ENCODE data around the gene TRIM17. TPM values are rescaled to one million over a fixed set of nuclear protein-coding genes. Genes with fewer than 3 reads are reported as not detected.

Gene TRIM17
- total RNA-seq, 1 donor from 2014 or later: 6.1 TPM

GRCh38 chr1:228363686-228364067, 53.0 kb downstream of the TRIM17 start:
- Histone ChIP-seq H3K36me3 (ENCODE audit: control insufficient read depth, insufficient read depth, low read length) (no peaks in the 10 kb centered on the region), H3K4me3 (ENCODE audit: low read depth, low read length) (no peak overlapping the region), H3K27me3 (ENCODE audit: control insufficient read depth, insufficient read depth, low read length) (peaks cover 26% of the 10 kb centered on the region)
- no peak for DNase-seq (ENCODE audit: low read depth)
- TF ChIP-seq CTCF (IDR thresholded peaks at IDR 0.05; ENCODE audit: insufficient read depth, low read length, poor library complexity, severe bottlenecking): no peak

GRCh38 chr1:228362884-228363450, 53.7 kb downstream of the TRIM17 start:
- TF ChIP-seq CTCF (IDR thresholded peaks at IDR 0.05; ENCODE audit: insufficient read depth, low read length, poor library complexity, severe bottlenecking): no peak
- H3K27me3 ChIP-seq (ENCODE audit: control insufficient read depth, insufficient read depth, low read length): peaks cover 22% of the 10 kb centered on the region
- no peaks in the 10 kb centered on the region for H3K36me3 ChIP-seq (ENCODE audit: control insufficient read depth, insufficient read depth, low read length)
- H3K4me3 ChIP-seq (ENCODE audit: low read depth, low read length): no peak overlapping the region
- no peak for DNase-seq (ENCODE audit: low read depth)

- DNase-seq (ENCODE audit: low read depth): no peak
- H3K36me3 ChIP-seq (ENCODE audit: control insufficient read depth, insufficient read depth, low read length): no peaks in the 10 kb centered on the region
- H3K4me3 ChIP-seq (ENCODE audit: low read depth, low read length): no peak overlapping the region
- peaks cover 15% of the 10 kb centered on the region for H3K27me3 ChIP-seq (ENCODE audit: control insufficient read depth, insufficient read depth, low read length)
- no peak for TF ChIP-seq CTCF (IDR thresholded peaks at IDR 0.05; ENCODE audit: insufficient read depth, low read length, poor library complexity, severe bottlenecking)
Measured at GRCh38 chr1:228362141-228362883, 54.3 kb downstream of the TRIM17 start.

- Histone ChIP-seq H3K36me3 (ENCODE audit: control insufficient read depth, insufficient read depth, low read length) (no peaks in the 10 kb centered on the region), H3K4me3 (ENCODE audit: low read depth, low read length) (no peak overlapping the region), H3K27me3 (ENCODE audit: control insufficient read depth, insufficient read depth, low read length) (peaks cover 8% of the 10 kb centered on the region)
- TF ChIP-seq CTCF (IDR thresholded peaks at IDR 0.05; ENCODE audit: insufficient read depth, low read length, poor library complexity, severe bottlenecking): no peak
- no peak for DNase-seq (ENCODE audit: low read depth)
Measured at GRCh38 chr1:228361314-228362140, 55.1 kb downstream of the TRIM17 start.

GRCh38 chr1:228360533-228361313, 55.9 kb downstream of the TRIM17 start:
- DNase-seq (ENCODE audit: low read depth): no peak
- Histone ChIP-seq H3K4me3 (ENCODE audit: low read depth, low read length) (no peak overlapping the region), H3K36me3 (ENCODE audit: control insufficient read depth, insufficient read depth, low read length) (no peaks in the 10 kb centered on the region), H3K27me3 (ENCODE audit: control insufficient read depth, insufficient read depth, low read length) (peaks cover 2% of the 10 kb centered on the region)
- no peak for TF ChIP-seq CTCF (IDR thresholded peaks at IDR 0.05; ENCODE audit: insufficient read depth, low read length, poor library complexity, severe bottlenecking)

Data from kidney epithelial cell (primary cell).